Measurements from ENCODE around the gene UVRAG. TPM values are rescaled to one million over a fixed set of nuclear protein-coding genes. Genes with fewer than 3 reads are reported as not detected.

UVRAG gene
- total and polyA plus RNA-seq, 5 donors from 2014 or later = 13.7 to 37.2 (median 16.6) TPM

- H3K36me3 Mint-ChIP-seq = peaks cover 20% of the 10 kb centered on the region
- Histone ChIP-seq H3K4me3 (ENCODE audit: low read depth, low read length) (no peak overlapping the region), H3K4me1 (ENCODE audit: control insufficient read depth, insufficient read depth, low read length, poor library complexity, severe bottlenecking) (no peaks in the 10 kb centered on the region), H3K27me3 (ENCODE audit: control insufficient read depth, insufficient read depth, low read length) (no peaks in the 10 kb centered on the region), H3K36me3 (ENCODE audit: control insufficient read depth, insufficient read depth, low read length) (peaks cover 20% of the 10 kb centered on the region), H3K27ac (ENCODE audit: insufficient read depth, low read length, poor library complexity, severe bottlenecking) (no peak overlapping the region), H3K9me3 (ENCODE audit: control insufficient read depth in 2 of 2, low read length in 2 of 2) (no peaks in the 10 kb centered on the region)
- no peaks in the 10 kb centered on the region for H3K4me1 Mint-ChIP-seq
- H3K4me3 Mint-ChIP-seq = no peak overlapping the region
- H3K9me3 Mint-ChIP-seq = no peaks in the 10 kb centered on the region
- ATAC-seq (ENCODE audit: low read depth in 2 of 2) (no peak), DNase-seq (no peak)
- H3K27ac Mint-ChIP-seq = no peak overlapping the region
- no peaks in the 10 kb centered on the region for H3K27me3 Mint-ChIP-seq
Observed at GRCh38 chr11:76140912-76141574, 326.0 kb downstream of the UVRAG start.

- H3K27ac Mint-ChIP-seq = no peak overlapping the region
- ATAC-seq (ENCODE audit: low read depth in 2 of 2) (no peak), DNase-seq (no peak)
- Histone ChIP-seq H3K36me3 (ENCODE audit: control insufficient read depth, insufficient read depth, low read length) (peaks cover 20% of the 10 kb centered on the region), H3K9me3 (ENCODE audit: control insufficient read depth in 2 of 2, low read length in 2 of 2) (no peaks in the 10 kb centered on the region), H3K27me3 (ENCODE audit: control insufficient read depth, insufficient read depth, low read length) (no peaks in the 10 kb centered on the region), H3K4me3 (ENCODE audit: low read depth, low read length) (no peak overlapping the region), H3K27ac (ENCODE audit: insufficient read depth, low read length, poor library complexity, severe bottlenecking) (no peak overlapping the region), H3K4me1 (ENCODE audit: control insufficient read depth, insufficient read depth, low read length, poor library complexity, severe bottlenecking) (no peaks in the 10 kb centered on the region)
- no peaks in the 10 kb centered on the region for H3K9me3 Mint-ChIP-seq
- no peak overlapping the region for H3K4me3 Mint-ChIP-seq
- H3K4me1 Mint-ChIP-seq = no peaks in the 10 kb centered on the region
- peaks cover 20% of the 10 kb centered on the region for H3K36me3 Mint-ChIP-seq
- no peaks in the 10 kb centered on the region for H3K27me3 Mint-ChIP-seq
Observed at GRCh38 chr11:76141901-76142588, 327.0 kb downstream of the UVRAG start.

GRCh38 chr11:76143274-76143673, 328.3 kb downstream of the UVRAG start:
- H3K27me3 ChIP-seq (ENCODE audit: control insufficient read depth, insufficient read depth, low read length) = no peaks in the 10 kb centered on the region
- peaks cover 20% of the 10 kb centered on the region for H3K36me3 Mint-ChIP-seq
- H3K9me3 Mint-ChIP-seq = no peaks in the 10 kb centered on the region
- no peaks in the 10 kb centered on the region for H3K27me3 Mint-ChIP-seq
- no peaks in the 10 kb centered on the region for H3K9me3 ChIP-seq (ENCODE audit: control insufficient read depth in 2 of 2, low read length in 2 of 2)
- H3K4me1 ChIP-seq (ENCODE audit: control insufficient read depth, insufficient read depth, low read length, poor library complexity, severe bottlenecking) = no peaks in the 10 kb centered on the region
- no peak overlapping the region for H3K4me3 ChIP-seq (ENCODE audit: low read depth, low read length)
- no peak overlapping the region for H3K4me3 Mint-ChIP-seq
- no peak for ATAC-seq (ENCODE audit: low read depth in 2 of 2)
- DNase-seq = no peak
- H3K36me3 ChIP-seq (ENCODE audit: control insufficient read depth, insufficient read depth, low read length) = peaks cover 20% of the 10 kb centered on the region
- H3K27ac Mint-ChIP-seq = no peak overlapping the region
- H3K4me1 Mint-ChIP-seq = no peaks in the 10 kb centered on the region
- no peak overlapping the region for H3K27ac ChIP-seq (ENCODE audit: insufficient read depth, low read length, poor library complexity, severe bottlenecking)

GRCh38 chr11:76147106-76147740, 332.2 kb downstream of the UVRAG start:
- H3K9me3 Mint-ChIP-seq = peaks cover 0 to 1% (median 0%) of the 10 kb centered on the region in 7 donors

GRCh38 chr11:76148231-76148630, 333.2 kb downstream of the UVRAG start:
- Mint-ChIP-seq H3K4me1 (peaks cover 0 to 20% (median 11%) of the 10 kb centered on the region in 4 donors), H3K9me3 (peaks cover 0 to 1% (median 0%) of the 10 kb centered on the region in 7 donors), H3K4me3 (no peak overlapping the region), H3K36me3 (no peaks in the 10 kb centered on the region), H3K27me3 (peaks cover 4% of the 10 kb centered on the region), H3K27ac (no peak overlapping the region)
- ATAC-seq (ENCODE audit: low read depth in 2 of 2) (no peak), DNase-seq (no peak)
- H3K27ac ChIP-seq (ENCODE audit: insufficient read depth, low read length, poor library complexity, severe bottlenecking) = no peak overlapping the region
- no peak overlapping the region for H3K4me3 ChIP-seq (ENCODE audit: low read depth, low read length)
- peaks cover 11% of the 10 kb centered on the region for H3K4me1 ChIP-seq (ENCODE audit: control insufficient read depth, insufficient read depth, low read length, poor library complexity, severe bottlenecking)
- no peaks in the 10 kb centered on the region for H3K36me3 ChIP-seq (ENCODE audit: control insufficient read depth, insufficient read depth, low read length)
- no peaks in the 10 kb centered on the region for H3K27me3 ChIP-seq (ENCODE audit: control insufficient read depth, insufficient read depth, low read length)
- H3K9me3 ChIP-seq (ENCODE audit: control insufficient read depth in 2 of 2, low read length in 2 of 2) = no peaks in the 10 kb centered on the region

More at GRCh38 chr11:76147106-76147740, 332.2 kb downstream of the UVRAG start:
- H3K27me3 Mint-ChIP-seq = peaks cover 4% of the 10 kb centered on the region
- H3K36me3 ChIP-seq (ENCODE audit: control insufficient read depth, insufficient read depth, low read length) = peaks cover 5% of the 10 kb centered on the region
- H3K4me1 ChIP-seq (ENCODE audit: control insufficient read depth, insufficient read depth, low read length, poor library complexity, severe bottlenecking) = peaks cover 4% of the 10 kb centered on the region
- H3K9me3 ChIP-seq (ENCODE audit: control insufficient read depth in 2 of 2, low read length in 2 of 2) = no peaks in the 10 kb centered on the region
- H3K4me3 Mint-ChIP-seq = no peak overlapping the region
- peak overlapping the region in 1 of 3 donors; percentile 83 for H3K27ac Mint-ChIP-seq
- ATAC-seq (ENCODE audit: low read depth in 2 of 2) (no peak), DNase-seq (no peak)
- H3K27ac ChIP-seq (ENCODE audit: insufficient read depth, low read length, poor library complexity, severe bottlenecking) = no peak overlapping the region
- no peak overlapping the region for H3K4me3 ChIP-seq (ENCODE audit: low read depth, low read length)
- no peaks in the 10 kb centered on the region for H3K27me3 ChIP-seq (ENCODE audit: control insufficient read depth, insufficient read depth, low read length)
- peaks cover 0 to 11% (median 7%) of the 10 kb centered on the region in 4 donors for H3K4me1 Mint-ChIP-seq
- H3K36me3 Mint-ChIP-seq = peaks cover 9% of the 10 kb centered on the region

- no peak overlapping the region for H3K4me3 Mint-ChIP-seq
- Histone ChIP-seq H3K9me3 (ENCODE audit: control insufficient read depth in 2 of 2, low read length in 2 of 2) (no peaks in the 10 kb centered on the region), H3K27me3 (ENCODE audit: control insufficient read depth, insufficient read depth, low read length) (no peaks in the 10 kb centered on the region), H3K27ac (ENCODE audit: insufficient read depth, low read length, poor library complexity, severe bottlenecking) (no peak overlapping the region), H3K36me3 (ENCODE audit: control insufficient read depth, insufficient read depth, low read length) (no peaks in the 10 kb centered on the region), H3K4me3 (ENCODE audit: low read depth, low read length) (no peak overlapping the region), H3K4me1 (ENCODE audit: control insufficient read depth, insufficient read depth, low read length, poor library complexity, severe bottlenecking) (peaks cover 11% of the 10 kb centered on the region)
- peaks cover 0 to 25% (median 11%) of the 10 kb centered on the region in 4 donors for H3K4me1 Mint-ChIP-seq
- H3K27ac Mint-ChIP-seq = peak overlapping the region in 1 of 3 donors; percentile 69
- ATAC-seq (ENCODE audit: low read depth in 2 of 2) (no peak), DNase-seq (no peak)
- H3K36me3 Mint-ChIP-seq = no peaks in the 10 kb centered on the region
- peaks cover 0 to 1% (median 0%) of the 10 kb centered on the region in 7 donors for H3K9me3 Mint-ChIP-seq
- H3K27me3 Mint-ChIP-seq = peaks cover 5% of the 10 kb centered on the region
Observed at GRCh38 chr11:76148941-76149613, 334.1 kb downstream of the UVRAG start.

GRCh38 chr11:76149713-76150112, 334.7 kb downstream of the UVRAG start:
- DNase-seq (no peak), ATAC-seq (ENCODE audit: low read depth in 2 of 2) (no peak)
- H3K36me3 Mint-ChIP-seq = no peaks in the 10 kb centered on the region
- Histone ChIP-seq H3K4me1 (ENCODE audit: control insufficient read depth, insufficient read depth, low read length, poor library complexity, severe bottlenecking) (peaks cover 11% of the 10 kb centered on the region), H3K9me3 (ENCODE audit: control insufficient read depth in 2 of 2, low read length in 2 of 2) (no peaks in the 10 kb centered on the region), H3K4me3 (ENCODE audit: low read depth, low read length) (no peak overlapping the region), H3K27ac (ENCODE audit: insufficient read depth, low read length, poor library complexity, severe bottlenecking) (no peak overlapping the region), H3K27me3 (ENCODE audit: control insufficient read depth, insufficient read depth, low read length) (no peaks in the 10 kb centered on the region), H3K36me3 (ENCODE audit: control insufficient read depth, insufficient read depth, low read length) (no peaks in the 10 kb centered on the region)
- peaks cover 0 to 25% (median 11%) of the 10 kb centered on the region in 4 donors for H3K4me1 Mint-ChIP-seq
- no peak overlapping the region for H3K27ac Mint-ChIP-seq
- no peak overlapping the region for H3K4me3 Mint-ChIP-seq
- peaks cover 11% of the 10 kb centered on the region for H3K27me3 Mint-ChIP-seq
- peaks cover 0 to 1% (median 0%) of the 10 kb centered on the region in 7 donors for H3K9me3 Mint-ChIP-seq

Measured in CD4-positive, CD25-positive, alpha-beta regulatory T cell (primary cell).